CD8-positive, alpha-beta memory T cell (primary cell): ENCODE measurements around the gene CA5A. TPM values are rescaled to one million over a fixed set of nuclear protein-coding genes. Genes with fewer than 3 reads are reported as not detected.
"Not testable (repeated sequence)": the region's sequence is repeated elsewhere in the genome, so short reads cannot be mapped to it uniquely, and the experiment has no call there.

Experiments
- CTCF ChIA-PET: fragments of 350-600 bp; sonication (Branson Sonifier 250); formaldehyde crosslinking; loops from one replicate; lab custom pipeline; 2021; ENCODE audit warnings: antibody characterized with exemption; lab: Charles Lee
- POLR2A ChIA-PET: fragments of 350-600 bp; sonication (Branson Sonifier 250); formaldehyde crosslinking; loops from one replicate; lab custom pipeline; 2021; ENCODE audit warnings: antibody characterized with exemption; lab: Charles Lee
- DNase-seq, 5 donors: peaks; one replicate each; pipeline versions ENCODE4 v3.0.0 to v3.0.0-alpha.2; 2020 to 2022; ENCODE audit warnings: mixed read lengths in 1 of 5
- H3K27ac ChIP-seq: one replicate; pipeline ENCODE4 v1.7.0; 2013; ENCODE audit warnings: low read depth, mild to moderate bottlenecking, low read length, moderate library complexity
- H3K27me3 ChIP-seq: 2 replicates; pipeline ENCODE4 v1.7.0; 2013; ENCODE audit warnings: low read length, mild to moderate bottlenecking; ENCODE audit not compliant: insufficient read depth, poor library complexity, severe bottlenecking
- H3K36me3 ChIP-seq: 2 replicates; pipeline ENCODE4 v1.7.0; 2013; ENCODE audit warnings: mild to moderate bottlenecking, low read length, moderate library complexity; ENCODE audit not compliant: insufficient read depth
- H3K4me1 ChIP-seq: 2 replicates; pipeline ENCODE4 v1.7.0; 2013; ENCODE audit warnings: mild to moderate bottlenecking, low read length, moderate library complexity; ENCODE audit not compliant: insufficient read depth
- H3K4me3 ChIP-seq: 2 replicates; pipeline ENCODE4 v1.7.0; 2013; ENCODE audit warnings: mild to moderate bottlenecking, low read length
- H3K9me3 ChIP-seq: 2 replicates; pipeline ENCODE4 v1.7.0; 2013; ENCODE audit warnings: mild to moderate bottlenecking, low read length
- H3K27ac Mint-ChIP-seq, 8 donors: one replicate each; pipeline ENCODE4 v1.8.0; 2020 to 2021; ENCODE audit warnings: mixed read lengths in 8 of 8, mild to moderate bottlenecking in 6 of 8, inconsistent platforms in 3 of 8, moderate library complexity in 3 of 8
- H3K27me3 Mint-ChIP-seq, 2 donors: one replicate each; pipeline ENCODE4 v1.8.0; 2020 to 2021; ENCODE audit warnings: mixed read lengths in 2 of 2, mild to moderate bottlenecking in 1 of 2, moderate library complexity in 1 of 2
- H3K36me3 Mint-ChIP-seq, 3 donors: one replicate each; pipeline ENCODE4 v1.8.0; 2020 to 2021; ENCODE audit warnings: mixed read lengths in 3 of 3, inconsistent platforms in 1 of 3, mild to moderate bottlenecking in 1 of 3
- H3K4me1 Mint-ChIP-seq, 3 donors: one replicate each; pipeline ENCODE4 v1.8.0; 2020 to 2021; ENCODE audit warnings: mixed read lengths in 3 of 3, inconsistent platforms in 1 of 3, mild to moderate bottlenecking in 1 of 3
- H3K4me3 Mint-ChIP-seq, 7 donors: one replicate each; pipeline ENCODE4 v1.8.0; 2020 to 2021; ENCODE audit warnings: mixed read lengths in 7 of 7, mild to moderate bottlenecking in 6 of 7, moderate library complexity in 4 of 7, inconsistent platforms in 2 of 7
- H3K9me3 Mint-ChIP-seq, 5 donors: one replicate each; pipeline ENCODE4 v1.8.0; 2020 to 2022; ENCODE audit warnings: mixed read lengths in 5 of 5, mild to moderate bottlenecking in 3 of 5, moderate library complexity in 2 of 5, inconsistent platforms in 1 of 5
- polyA plus RNA-seq: library from polyadenylated mRNA; unstranded; fragments of 300-500 nt; fragmentation: Illumina TruSeq; gene quantifications from one replicate; pipeline ENCODE4 v1.2.3, GENCODE V29; 2021
- total RNA-seq, 2 experiments: library from RNA; stranded (reverse); gene quantifications; one replicate each; pipeline ENCODE4 v1.2.3, GENCODE V29; 2021

CA5A gene
- total and polyA plus RNA-seq, 3 experiments from 2014 or later, result not detected

DNA sequence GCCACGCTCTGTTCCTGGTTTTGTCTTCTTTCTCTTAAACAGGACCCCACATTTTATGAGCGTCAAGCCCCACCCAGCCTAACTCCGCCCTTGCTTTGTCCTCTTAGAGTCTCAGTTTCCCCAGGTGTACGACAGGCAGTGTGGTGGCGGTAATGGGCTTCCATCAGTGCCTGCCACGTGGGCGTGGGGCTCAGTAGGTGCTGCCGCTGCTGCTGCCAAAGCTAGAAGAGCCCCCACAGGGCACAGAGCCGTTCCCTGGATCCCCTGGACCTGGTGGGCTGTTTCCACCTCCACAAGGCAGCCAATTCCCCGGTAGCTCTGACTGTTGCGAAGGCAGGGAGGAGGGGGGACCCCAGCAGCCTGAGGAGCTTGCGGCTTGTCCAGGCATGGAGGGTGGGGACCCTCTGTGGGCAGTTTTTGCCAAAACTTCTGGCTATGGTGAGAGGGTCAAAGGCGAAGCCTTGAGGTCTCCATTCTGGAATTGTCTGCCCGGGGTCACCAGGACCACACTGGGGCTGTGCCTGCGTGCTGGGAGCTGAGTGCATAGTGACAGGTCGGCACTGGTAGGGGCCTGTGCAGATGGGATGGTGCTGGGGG, 39.3 kb downstream of the CA5A start:
- H3K36me3 ChIP-seq, H3K27me3 Mint-ChIP-seq, H3K9me3 Mint-ChIP-seq, H3K27ac ChIP-seq, H3K27me3 ChIP-seq, H3K36me3 Mint-ChIP-seq, H3K9me3 ChIP-seq, DNase-seq: not testable (repeated sequence)
- peak overlapping the region; percentile 78 to 98 (median 90) for H3K27ac Mint-ChIP-seq
- CTCF ChIA-PET, result interaction anchor here (1.2 to 4.0 kb wide), 5 partner anchors 11 to 118 kb away, joined by 3 to 21 read pairs (median 4); no protein-coding TSS in a partner anchor
- Histone ChIP-seq H3K4me3 (peak overlapping the region; percentile 28), H3K4me1 (peaks cover 34% of the 10 kb centered on the region)
- POLR2A ChIA-PET, result interaction anchor here (0.6 to 0.7 kb wide), 2 partner anchors 12 to 54 kb away, joined by 3 to 5 read pairs; partner anchors contain the start of gene BANP
- peaks cover 31 to 41% (median 33%) of the 10 kb centered on the region in 3 donors for H3K4me1 Mint-ChIP-seq
- peak overlapping the region in 6 of 7 donors; percentile 58 to 80 (median 71) for H3K4me3 Mint-ChIP-seq

DNA sequence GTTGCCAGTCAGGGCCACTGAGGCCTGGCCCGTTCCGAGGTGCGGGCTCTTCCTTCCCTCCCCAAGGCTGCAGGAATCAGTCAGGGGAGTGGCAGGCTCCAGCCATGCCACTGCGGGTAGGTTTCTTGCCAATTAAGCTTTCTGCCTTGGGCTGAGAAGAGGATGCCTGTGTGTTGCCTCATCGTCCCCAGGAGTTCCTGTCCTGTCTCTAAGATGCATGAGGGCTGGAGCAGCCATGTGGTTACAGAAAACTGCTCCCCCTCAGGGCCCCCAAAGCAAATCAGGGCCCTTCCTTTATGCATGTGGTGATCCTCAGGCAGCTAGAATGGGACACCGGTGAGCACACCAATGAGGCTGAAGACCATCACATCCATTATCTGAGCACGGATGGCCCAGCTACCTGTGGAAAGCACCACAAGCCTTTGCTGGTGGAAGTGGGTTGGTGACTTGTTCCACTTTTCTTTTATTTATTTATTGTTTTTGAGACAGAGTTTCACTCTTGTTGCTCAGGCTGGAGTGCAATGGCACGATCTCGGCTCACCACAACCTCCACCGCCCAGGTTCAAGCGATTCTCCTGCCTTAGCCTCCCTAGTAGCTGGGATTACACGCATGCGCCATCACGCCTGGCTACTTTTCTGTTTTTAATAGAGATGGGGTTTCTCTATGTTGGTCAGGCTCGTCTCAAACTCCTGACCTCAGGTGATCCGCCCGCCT, 40.0 kb downstream of the CA5A start:
- not testable (repeated sequence) for H3K36me3 Mint-ChIP-seq, H3K27me3 Mint-ChIP-seq, H3K27ac ChIP-seq, H3K4me3 ChIP-seq, H3K36me3 ChIP-seq, H3K9me3 Mint-ChIP-seq, H3K27me3 ChIP-seq, H3K9me3 ChIP-seq
- H3K4me1 ChIP-seq, result peaks cover 34% of the 10 kb centered on the region
- Mint-ChIP-seq H3K4me3 (peak overlapping the region; percentile 54 to 80 (median 69)), H3K27ac (peak overlapping the region; percentile 86 to 98 (median 95)), H3K4me1 (peaks cover 31 to 41% (median 33%) of the 10 kb centered on the region in 3 donors)
- DNase-seq, result peak in 2 of 5 donors; percentile 7 to 55
- ChIA-PET CTCF (interaction anchor here (1.4 to 4.0 kb wide), 6 partner anchors 10 to 117 kb away, joined by 4 to 21 read pairs (median 6); no protein-coding TSS in a partner anchor), POLR2A (interaction anchor here (1.2 kb wide), 2 partner anchors 27 to 131 kb away, joined by 3 to 5 read pairs; partner anchors contain the start of genes KLHDC4 and SLC7A5)

- CTCF ChIA-PET, result interaction anchor here (0.7 to 4.0 kb wide), 6 partner anchors 10 to 117 kb away, joined by 3 to 21 read pairs (median 6); no protein-coding TSS in a partner anchor
- no peaks in the 10 kb centered on the region for H3K27me3 ChIP-seq
- peaks cover 34% of the 10 kb centered on the region for H3K4me1 ChIP-seq
- peak overlapping the region; percentile 54 to 80 (median 65) for H3K4me3 Mint-ChIP-seq
- no peak overlapping the region for H3K27ac ChIP-seq
- H3K27me3 Mint-ChIP-seq, result no peaks in the 10 kb centered on the region
- peaks cover 31 to 41% (median 33%) of the 10 kb centered on the region in 3 donors for H3K4me1 Mint-ChIP-seq
- no peaks in the 10 kb centered on the region for H3K36me3 ChIP-seq
- DNase-seq, result peak; percentile 9 to 89 (median 39)
- H3K27ac Mint-ChIP-seq, result peak overlapping the region; percentile 48 to 98 (median 92)
- POLR2A ChIA-PET, result interaction anchor here (0.6 to 1.2 kb wide), 3 partner anchors 26 to 512 kb away, joined by 3 to 5 read pairs (median 3); partner anchors contain the start of genes FBXO31, KLHDC4 and SLC7A5
- H3K9me3 ChIP-seq, result no peaks in the 10 kb centered on the region
- H3K36me3 Mint-ChIP-seq, result no peaks in the 10 kb centered on the region
- no peaks in the 10 kb centered on the region for H3K9me3 Mint-ChIP-seq
- H3K4me3 ChIP-seq, result no peak overlapping the region
Observed at GRCh38 chr16:87895641-87896141, 40.6 kb downstream of the CA5A start.

DNA sequence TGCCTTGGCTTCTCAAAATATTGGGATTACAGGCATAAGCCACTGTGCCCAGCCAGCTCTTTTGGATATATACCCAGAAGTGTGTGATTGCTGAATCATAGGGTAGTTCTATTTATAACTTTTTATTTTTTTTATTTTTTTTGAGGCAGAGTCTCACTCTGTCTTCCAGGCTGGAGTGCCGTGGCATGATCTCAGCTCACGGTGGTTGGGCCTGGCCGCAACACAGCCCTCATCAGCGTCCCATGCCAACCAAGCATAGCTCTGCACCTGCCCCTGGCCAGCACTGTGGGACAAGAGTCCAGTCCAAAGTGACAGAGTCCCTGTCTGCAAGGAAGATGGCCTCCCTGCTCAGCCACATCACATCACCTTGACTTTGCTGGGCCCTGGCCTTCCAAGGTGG, 42.3 kb downstream of the CA5A start:
- CTCF ChIA-PET, result interaction anchor here (2.1 to 2.4 kb wide), 2 partner anchors 16 to 115 kb away, joined by 6 to 8 read pairs; no protein-coding TSS in a partner anchor
- POLR2A ChIA-PET, H3K36me3 ChIP-seq, H3K4me3 Mint-ChIP-seq, H3K36me3 Mint-ChIP-seq, H3K27ac ChIP-seq, H3K27me3 Mint-ChIP-seq, H3K4me3 ChIP-seq, H3K9me3 Mint-ChIP-seq, H3K27ac Mint-ChIP-seq, H3K9me3 ChIP-seq, DNase-seq, H3K27me3 ChIP-seq: not testable (repeated sequence)
- peaks cover 34% of the 10 kb centered on the region for H3K4me1 ChIP-seq
- peaks cover 31 to 37% (median 33%) of the 10 kb centered on the region in 3 donors for H3K4me1 Mint-ChIP-seq

- H3K27me3 ChIP-seq, result no peaks in the 10 kb centered on the region
- no peaks in the 10 kb centered on the region for H3K36me3 Mint-ChIP-seq
- no peak for DNase-seq
- H3K4me3 ChIP-seq, result no peak overlapping the region
- no peak overlapping the region for H3K27ac ChIP-seq
- no peaks in the 10 kb centered on the region for H3K9me3 ChIP-seq
- no peaks in the 10 kb centered on the region for H3K36me3 ChIP-seq
- peaks cover 16% of the 10 kb centered on the region for H3K4me1 ChIP-seq
- ChIA-PET CTCF (no interaction called here), POLR2A (no interaction called here)
- H3K27ac Mint-ChIP-seq, result no peak overlapping the region
- H3K9me3 Mint-ChIP-seq, result no peaks in the 10 kb centered on the region
- no peaks in the 10 kb centered on the region for H3K27me3 Mint-ChIP-seq
- H3K4me3 Mint-ChIP-seq, result no peak overlapping the region
- H3K4me1 Mint-ChIP-seq, result peaks cover 14 to 19% (median 16%) of the 10 kb centered on the region in 3 donors
Observed at GRCh38 chr16:87891764-87892163, 44.6 kb downstream of the CA5A start.

DNA sequence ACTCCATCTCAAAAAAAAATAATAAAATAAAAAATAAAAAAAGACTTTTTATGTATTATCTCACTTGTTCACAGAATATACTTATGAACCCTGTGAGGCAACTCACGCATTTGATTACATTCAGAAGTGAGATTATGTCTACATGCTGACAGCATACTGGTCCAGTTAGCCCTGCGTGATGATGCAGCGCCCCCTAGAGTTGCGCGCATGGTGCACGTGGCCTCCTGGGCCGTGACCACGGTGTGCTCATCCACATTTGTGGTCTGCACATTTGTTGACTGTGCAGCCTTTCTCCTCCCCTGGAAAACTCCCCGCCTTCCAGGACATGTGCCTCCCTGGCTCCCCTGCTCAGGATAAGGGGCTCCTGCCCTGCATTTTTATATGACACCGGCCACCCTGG, 46.6 kb downstream of the CA5A start:
- not testable (repeated sequence) for H3K4me3 Mint-ChIP-seq, H3K4me1 ChIP-seq, H3K4me1 Mint-ChIP-seq

GRCh38 chr16:87888346-87888745, 48.0 kb downstream of the CA5A start:
- H3K36me3 ChIP-seq, H3K4me3 Mint-ChIP-seq, H3K27me3 Mint-ChIP-seq, H3K36me3 Mint-ChIP-seq, H3K27ac ChIP-seq, H3K27me3 ChIP-seq, H3K4me1 Mint-ChIP-seq, H3K4me1 ChIP-seq, DNase-seq, H3K27ac Mint-ChIP-seq, POLR2A ChIA-PET, H3K9me3 Mint-ChIP-seq, H3K4me3 ChIP-seq, H3K9me3 ChIP-seq: not testable (repeated sequence)
- CTCF ChIA-PET, result interaction anchor here (1.4 kb wide), 1 partner anchor 110 kb away, joined by 4 read pairs; no protein-coding TSS in a partner anchor

More for the DNA sequence above, 46.6 kb downstream of the CA5A start:
- H3K9me3 ChIP-seq, H3K4me3 ChIP-seq, H3K9me3 Mint-ChIP-seq, H3K27me3 Mint-ChIP-seq, H3K36me3 Mint-ChIP-seq, DNase-seq, H3K27ac Mint-ChIP-seq, H3K36me3 ChIP-seq, H3K27ac ChIP-seq, H3K27me3 ChIP-seq: not testable (repeated sequence)
- ChIA-PET CTCF (interaction anchor here (1.3 kb wide), 1 partner anchor 40 kb away, joined by 5 read pairs; no protein-coding TSS in a partner anchor), POLR2A (interaction anchor here (0.6 kb wide), 1 partner anchor 87 kb away, joined by 4 read pairs; no protein-coding TSS in a partner anchor)

- DNase-seq, H3K9me3 ChIP-seq, H3K4me3 Mint-ChIP-seq, H3K27me3 ChIP-seq, H3K36me3 Mint-ChIP-seq, H3K4me1 Mint-ChIP-seq, POLR2A ChIA-PET, H3K4me1 ChIP-seq, H3K9me3 Mint-ChIP-seq, H3K27ac ChIP-seq, H3K27ac Mint-ChIP-seq, CTCF ChIA-PET, H3K27me3 Mint-ChIP-seq, H3K36me3 ChIP-seq, H3K4me3 ChIP-seq: not testable (repeated sequence)
Observed at GRCh38 chr16:87887931-87888330, 48.4 kb downstream of the CA5A start.
